CD4-positive, alpha-beta T cell treated with Interleukin-4 for 4 hours (primary cell): ENCODE results near the gene ZFPL1.

Source experiments
- DNase-seq: peaks from one replicate; pipeline ENCODE4 v3.0.0-alpha.2; 2020

ZFPL1 gene

GRCh38 chr11:65130631-65131416 lies 46.8 kb downstream of the ZFPL1 start:
- no peak for DNase-seq

GRCh38 chr11:65131417-65131776 lies 47.4 kb downstream of the ZFPL1 start:
- DNase-seq: no peak

GRCh38 chr11:65131895-65132237 lies 47.8 kb downstream of the ZFPL1 start:
- DNase-seq: no peak

GRCh38 chr11:65132238-65132987 lies 48.4 kb downstream of the ZFPL1 start:
- no peak for DNase-seq

DNA sequence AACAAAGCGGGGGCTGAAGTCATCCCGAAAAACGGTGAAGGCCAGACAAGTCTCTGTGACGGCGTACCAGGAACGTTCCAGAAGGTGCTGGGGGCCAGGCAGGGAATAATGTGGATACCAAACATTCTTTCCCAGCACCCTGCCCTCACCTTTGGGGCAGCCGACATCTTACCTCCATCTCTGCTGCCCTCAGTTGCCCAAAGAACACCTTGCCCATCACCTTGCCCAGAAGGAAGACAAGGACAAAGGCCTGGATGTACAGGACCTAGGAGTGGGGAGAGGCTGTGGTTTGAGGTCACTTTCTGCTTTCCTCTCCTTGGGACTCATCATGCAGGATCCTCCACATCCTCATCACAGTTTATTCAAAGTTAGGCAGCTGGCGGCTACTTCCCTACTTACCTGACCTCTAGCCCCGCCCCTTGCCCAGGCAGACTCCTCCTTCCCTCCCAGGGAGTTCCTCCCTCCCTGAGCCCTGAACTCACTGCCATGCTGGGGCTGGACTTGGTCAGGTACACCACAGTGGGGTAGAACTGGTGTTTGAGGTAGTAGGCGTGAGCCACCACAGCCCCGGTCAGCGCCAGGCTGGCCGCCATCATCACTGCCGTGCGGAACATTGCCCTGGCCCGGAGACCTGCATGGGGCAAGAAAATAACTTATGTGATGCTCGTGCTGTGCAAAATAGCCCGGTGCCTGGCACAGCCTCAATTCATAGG lies 49.1 kb downstream of the ZFPL1 start:
- DNase-seq: peak; percentile 28

DNA sequence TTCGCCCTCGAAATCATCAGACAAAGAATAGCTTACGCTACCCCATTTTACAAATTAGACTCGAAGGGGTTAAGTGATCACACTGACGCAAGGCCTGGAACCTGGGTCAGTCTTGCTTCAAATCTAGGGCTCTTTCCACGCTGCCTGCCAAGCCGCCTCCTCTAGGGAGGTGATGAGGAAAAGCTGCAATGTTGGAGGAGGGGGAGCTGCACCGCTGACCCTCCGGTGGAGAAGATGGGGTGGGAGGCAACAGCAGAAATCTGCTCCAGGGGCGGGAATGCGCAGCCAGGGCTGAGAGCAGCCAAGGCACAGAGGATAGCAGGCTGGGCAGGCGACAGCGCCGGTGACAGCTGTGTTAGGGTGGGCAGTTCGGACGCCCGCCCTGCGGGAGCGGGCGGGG lies 49.7 kb downstream of the ZFPL1 start:
- DNase-seq: no peak

DNA sequence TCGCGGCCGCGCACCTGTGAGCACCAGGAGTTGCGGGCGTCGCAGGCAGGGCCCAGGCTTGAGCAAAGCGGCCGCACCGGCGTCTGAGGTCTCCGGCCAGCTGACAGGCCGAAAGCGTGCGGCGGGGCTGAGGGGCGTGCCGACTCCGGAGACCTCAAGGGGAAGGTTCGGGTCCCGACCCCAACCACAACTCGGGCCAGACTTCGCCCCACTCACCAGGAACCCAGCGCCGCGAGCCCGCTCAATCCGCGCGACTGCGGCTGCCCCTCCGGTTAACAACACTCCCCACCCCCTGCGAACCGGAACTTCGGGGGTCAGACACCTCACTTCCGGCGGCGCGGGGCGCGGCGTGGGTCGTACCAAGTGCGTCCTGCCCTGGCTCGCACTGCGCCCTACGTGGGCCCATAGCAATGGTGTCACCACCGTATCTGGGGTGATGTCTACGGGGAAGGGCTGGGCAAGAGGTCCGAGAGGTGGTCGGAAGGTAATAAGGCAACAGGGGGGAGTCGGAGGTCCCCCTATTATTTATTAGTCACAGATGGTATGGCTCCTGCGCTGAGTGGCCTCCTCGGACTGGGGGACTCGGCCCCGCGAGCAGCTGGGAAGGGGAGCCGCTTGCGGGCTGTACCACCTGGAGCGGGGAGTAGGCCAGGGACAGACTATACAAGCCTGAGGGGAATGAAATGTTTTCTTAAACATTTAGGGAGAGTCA lies 50.4 kb downstream of the ZFPL1 start, which contains the start of gene SYVN1:
Gene SYVN1 (minus strand): TSS at position 280 of the 712 bp plus-strand sequence. CDS start 918 bp downstream, outside the sequence.
- peak; percentile 90 for DNase-seq

- peak; percentile 95 for DNase-seq
Measured at GRCh38 chr11:65134952-65135632, 51.1 kb downstream of the ZFPL1 start.

DNA sequence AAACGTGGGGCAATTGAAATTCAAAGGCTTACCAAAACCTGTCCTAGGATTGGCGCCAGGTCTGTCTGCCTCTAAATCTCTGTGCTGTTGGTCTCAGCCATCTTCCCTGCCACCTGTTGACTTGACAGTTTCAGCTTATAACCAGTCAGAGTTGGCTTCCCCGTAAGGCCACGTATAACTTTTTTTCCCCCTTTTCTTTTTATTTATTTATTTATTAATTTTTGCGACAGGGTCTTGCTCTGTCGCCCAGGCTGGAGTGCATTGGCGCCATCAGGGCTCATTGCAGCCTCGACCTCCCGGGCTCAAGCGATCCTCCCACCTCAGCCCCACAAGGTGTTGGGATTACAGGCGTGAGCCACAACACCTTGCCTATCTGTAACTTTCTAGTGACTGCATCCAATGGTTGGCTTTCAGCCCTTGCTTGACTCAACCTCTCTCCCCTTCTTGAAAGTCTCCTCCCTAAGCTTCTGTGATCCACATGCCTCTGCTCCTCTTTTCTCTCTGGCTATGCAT lies 51.7 kb downstream of the ZFPL1 start:
- no peak for DNase-seq

GRCh38 chr11:65136515-65137096 lies 52.6 kb downstream of the ZFPL1 start:
- no peak for DNase-seq
